HL-60 (cell line): ENCODE data around the gene UBR2.

Source experiments
- DNase-seq, 2 experiments: peaks; one replicate each; pipeline ENCODE4 v3.0.0-alpha.2; 2010 to 2020; ENCODE audit warnings: low read depth in 1 of 2, low spot score in 1 of 2
- H3K27ac ChIP-seq: fragments of 250-450 bp; sonication (Bioruptor Pico); replicated peaks from 2 replicates; pipeline ENCODE4 v1.5.1; 2020; ENCODE audit warnings: mild to moderate bottlenecking, moderate library complexity
- H3K27me3 ChIP-seq: fragments of 250-450 bp; sonication (Bioruptor Pico); 2 replicates; pipeline ENCODE4 v1.5.1; 2021; ENCODE audit warnings: mild to moderate bottlenecking, moderate library complexity; ENCODE audit not compliant: insufficient read depth, poor library complexity, severe bottlenecking
- H3K4me3 ChIP-seq: replicated peaks from 2 replicates; pipeline ENCODE4 v1.5.1; 2011; ENCODE audit warnings: mild to moderate bottlenecking, control low read depth, low read length; ENCODE audit not compliant: insufficient read depth
- CTCF ChIP-seq: IDR thresholded peaks from one replicate; pipeline ENCODE4 v1.5.1; 2011; ENCODE audit warnings: low read length, control low read depth, inconsistent platforms; ENCODE audit not compliant: insufficient read depth
- GABPA ChIP-seq: IDR thresholded peaks from 2 replicates; pipeline ENCODE4 v1.6.1; 2012; ENCODE audit warnings: low read depth
- POLR2AphosphoS5 ChIP-seq: IDR thresholded peaks from 2 replicates; pipeline ENCODE4 v1.6.1; 2012; ENCODE audit warnings: low read depth
- REST ChIP-seq: IDR thresholded peaks from 2 replicates; pipeline ENCODE4 v1.6.1; 2012; ENCODE audit warnings: low read depth; ENCODE audit not compliant: insufficient replicate concordance
- SPI1 ChIP-seq: IDR thresholded peaks from 2 replicates; pipeline ENCODE4 v1.6.1; 2012; ENCODE audit warnings: low read depth, mild to moderate bottlenecking, borderline replicate concordance

Gene UBR2

GRCh38 chr6:42704937-42705374 lies 141.1 kb downstream of the UBR2 start:
- no peak overlapping the region for H3K4me3 ChIP-seq
- no peaks in the 10 kb centered on the region for H3K27me3 ChIP-seq
- no peak for DNase-seq
- no peak overlapping the region for H3K27ac ChIP-seq
- TF ChIP-seq CTCF (no peak), REST (no peak), POLR2AphosphoS5 (no peak), GABPA (no peak), SPI1 (no peak)

- no peak for DNase-seq
- H3K4me3 ChIP-seq = no peak overlapping the region
- TF ChIP-seq SPI1 (no peak), GABPA (no peak), POLR2AphosphoS5 (no peak), CTCF (no peak), REST (no peak)
- no peak overlapping the region for H3K27ac ChIP-seq
- no peaks in the 10 kb centered on the region for H3K27me3 ChIP-seq
Observed at GRCh38 chr6:42707595-42707994, 143.8 kb downstream of the UBR2 start.

GRCh38 chr6:42708096-42708495 lies 144.3 kb downstream of the UBR2 start:
- Histone ChIP-seq H3K27ac (no peak overlapping the region), H3K27me3 (no peaks in the 10 kb centered on the region), H3K4me3 (no peak overlapping the region)
- no peak for DNase-seq
- no peak for TF ChIP-seq POLR2AphosphoS5
- no peak for TF ChIP-seq CTCF
- TF ChIP-seq SPI1 = no peak
- no peak for TF ChIP-seq REST
- TF ChIP-seq GABPA = no peak
